Glomerular visceral epithelial cell (primary cell): ENCODE data around the gene ZMAT3.
A peak's percentile ranks its signal among the peaks of the same experiment; 100 is the strongest.
"Not testable (repeated sequence)": the region's sequence is repeated elsewhere in the genome, so short reads cannot be mapped to it uniquely, and the experiment has no call there.

Experiments
- DNase-seq: peaks from one replicate; pipeline ENCODE4 v3.0.0-alpha.2; 2016; ENCODE audit errors: extremely low spot score

The ZMAT3 gene

GRCh38 chr3:179068779-179069530 lies 2.7 kb downstream of the ZMAT3 start:
- DNase-seq: peak; percentile 18

GRCh38 chr3:179067839-179068238 lies 3.8 kb downstream of the ZMAT3 start:
- no peak for DNase-seq

- no peak for DNase-seq
Observed at GRCh38 chr3:179067291-179067690, 4.3 kb downstream of the ZMAT3 start.

- DNase-seq: no peak
Observed at GRCh38 chr3:179063945-179064560, 7.6 kb downstream of the ZMAT3 start.

DNA sequence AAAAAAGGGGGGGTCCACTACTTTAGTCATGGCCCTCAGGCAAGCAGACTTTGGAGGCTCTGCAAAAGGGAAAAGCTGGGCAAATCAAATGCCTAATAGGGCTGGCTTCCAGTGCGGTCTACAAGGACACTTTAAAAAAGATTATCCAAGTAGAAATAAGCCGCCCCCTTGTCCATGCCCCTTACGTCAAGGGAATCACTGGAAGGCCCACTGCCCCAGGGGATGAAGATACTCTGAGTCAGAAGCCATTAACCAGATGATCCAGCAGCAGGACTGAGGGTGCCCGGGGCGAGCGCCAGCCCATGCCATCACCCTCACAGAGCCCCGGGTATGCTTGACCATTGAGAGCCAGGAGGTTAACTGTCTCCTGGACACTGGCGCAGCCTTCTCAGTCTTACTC lies 15.3 kb downstream of the ZMAT3 start:
- DNase-seq: no peak

DNA sequence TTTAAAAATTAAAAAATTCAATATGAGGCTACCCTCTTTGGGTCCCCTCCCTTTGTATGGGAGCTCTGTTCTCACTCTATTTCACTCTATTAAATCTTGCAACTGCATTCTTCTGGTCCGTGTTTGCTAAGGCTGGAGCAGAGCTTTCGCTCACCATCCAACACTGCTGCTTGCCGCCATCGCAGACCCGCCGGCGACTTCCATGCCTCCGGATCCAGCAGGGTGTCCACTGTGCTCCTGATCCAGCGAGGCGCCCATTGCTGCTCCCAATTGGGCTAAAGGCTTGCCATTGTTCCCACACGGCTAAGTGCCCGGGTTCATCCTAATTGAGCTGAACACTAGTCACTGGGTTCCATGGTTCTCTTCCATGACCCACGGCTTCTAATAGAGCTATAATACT lies 17.0 kb downstream of the ZMAT3 start:
- DNase-seq: not testable (repeated sequence)

- DNase-seq: peak; percentile 37
Observed at GRCh38 chr3:179046497-179047353, 24.9 kb downstream of the ZMAT3 start.

DNA sequence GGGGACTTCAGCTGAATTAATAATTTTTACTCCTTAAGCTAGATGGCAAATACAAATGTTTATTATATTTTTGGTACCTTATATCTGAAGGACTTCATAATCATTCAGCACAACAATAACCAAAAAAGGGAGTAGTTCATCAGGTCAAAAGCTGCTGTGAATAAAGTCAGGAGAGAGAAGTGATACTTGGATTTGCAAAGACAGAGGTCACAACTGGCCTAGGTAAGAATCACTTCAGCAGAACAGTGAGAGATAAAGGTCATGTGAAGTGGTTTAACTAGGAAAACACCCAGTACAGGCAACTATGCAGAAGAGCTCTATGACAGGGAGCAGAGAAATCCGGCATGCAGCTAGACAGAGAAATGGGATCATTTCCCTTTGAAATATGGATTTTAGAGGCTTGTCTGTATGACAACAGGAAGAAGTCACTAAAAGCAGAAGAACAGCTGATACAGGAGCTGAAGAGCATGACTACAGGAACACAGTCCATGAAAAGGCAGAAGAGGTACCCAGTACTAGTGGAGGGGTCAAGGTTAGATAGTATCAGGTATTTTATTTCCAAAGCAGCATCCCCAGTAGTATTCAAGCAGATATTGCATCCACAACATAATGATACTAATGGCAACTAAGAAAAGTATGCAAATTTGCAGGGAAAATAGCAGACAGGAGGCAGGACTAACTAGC lies 25.7 kb downstream of the ZMAT3 start:
- no peak for DNase-seq

- DNase-seq: not testable (repeated sequence)
Observed at GRCh38 chr3:179038899-179039251, 32.7 kb downstream of the ZMAT3 start.

DNA sequence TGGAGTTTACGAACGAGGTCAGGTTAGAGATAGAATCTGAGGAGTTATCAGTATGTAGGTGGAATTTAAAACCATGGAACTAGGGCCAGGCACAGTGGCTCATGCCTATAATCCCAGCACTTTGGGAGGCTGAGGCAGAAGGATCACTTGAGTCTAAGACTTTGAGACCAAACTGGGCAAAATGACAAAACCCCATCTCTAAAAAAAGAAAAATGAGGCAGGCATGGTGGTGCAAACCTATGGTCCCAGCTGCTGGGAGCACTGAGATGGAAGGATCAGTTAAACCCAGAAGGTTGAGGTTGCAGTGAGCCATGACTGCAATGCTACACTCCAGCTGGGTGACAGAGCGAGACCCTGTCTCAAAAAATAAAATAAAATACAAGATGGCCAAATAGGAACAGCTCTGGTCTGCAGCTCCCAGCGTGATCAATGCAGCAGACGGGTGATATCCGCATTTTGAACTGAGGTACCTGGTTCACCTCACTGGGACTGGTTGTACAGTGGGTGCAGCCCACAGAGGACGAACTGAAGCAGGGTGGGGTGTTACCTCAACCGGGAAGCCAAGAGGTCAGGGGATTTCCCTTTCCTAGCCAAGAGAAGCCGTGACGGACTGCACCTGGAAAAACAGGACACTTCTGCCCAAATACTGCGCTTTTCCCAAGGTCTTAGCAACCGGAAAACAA lies 33.3 kb downstream of the ZMAT3 start:
- DNase-seq: peak; percentile 36

- peak; percentile 85 for DNase-seq
Observed at GRCh38 chr3:179037351-179037750, 34.3 kb downstream of the ZMAT3 start.

GRCh38 chr3:179036626-179037300 lies 34.8 kb downstream of the ZMAT3 start:
- DNase-seq: no peak

DNA sequence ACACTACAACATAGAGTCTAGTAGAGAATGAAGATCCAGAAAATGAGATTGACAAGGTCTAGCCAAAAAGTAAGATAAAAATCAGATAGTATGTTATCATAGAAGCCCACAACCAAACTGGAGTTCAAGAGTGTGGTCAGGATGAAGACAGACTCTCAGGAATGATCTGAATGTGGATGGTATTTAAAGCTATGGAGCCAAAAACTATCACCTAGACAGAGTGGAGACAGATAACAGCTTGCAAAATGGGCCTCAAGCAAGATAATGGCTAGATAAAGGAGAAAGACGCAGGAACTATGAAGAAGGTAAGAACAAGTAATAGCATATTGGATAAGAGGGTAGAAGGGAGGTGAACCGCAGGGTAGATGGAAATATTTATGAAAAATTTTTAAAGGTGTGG lies 35.4 kb downstream of the ZMAT3 start:
- DNase-seq: no peak

DNA sequence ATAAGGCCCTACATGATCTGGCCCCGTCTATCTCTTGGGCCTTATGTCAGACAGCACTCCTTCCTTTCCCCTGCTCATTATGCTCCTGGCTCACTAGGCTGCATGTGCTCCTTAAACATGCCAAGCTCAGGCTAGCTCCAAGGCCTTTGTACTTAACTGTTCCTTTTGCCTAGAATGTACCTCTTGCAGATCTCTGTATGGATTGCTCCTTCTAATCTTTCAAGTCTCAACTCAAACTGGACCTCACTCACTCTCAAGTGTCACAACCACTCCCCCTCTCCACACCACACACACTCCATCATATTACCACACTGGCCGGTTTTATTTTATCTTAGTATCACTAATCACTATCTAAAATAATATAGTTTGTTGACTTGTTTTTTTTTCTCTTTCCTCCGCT lies 36.4 kb downstream of the ZMAT3 start:
- DNase-seq: no peak

- DNase-seq: not testable (repeated sequence)
Observed at GRCh38 chr3:179033304-179033657, 38.3 kb downstream of the ZMAT3 start.

- DNase-seq: not testable (repeated sequence)
Observed at GRCh38 chr3:179032454-179033303, 38.9 kb downstream of the ZMAT3 start.

DNA sequence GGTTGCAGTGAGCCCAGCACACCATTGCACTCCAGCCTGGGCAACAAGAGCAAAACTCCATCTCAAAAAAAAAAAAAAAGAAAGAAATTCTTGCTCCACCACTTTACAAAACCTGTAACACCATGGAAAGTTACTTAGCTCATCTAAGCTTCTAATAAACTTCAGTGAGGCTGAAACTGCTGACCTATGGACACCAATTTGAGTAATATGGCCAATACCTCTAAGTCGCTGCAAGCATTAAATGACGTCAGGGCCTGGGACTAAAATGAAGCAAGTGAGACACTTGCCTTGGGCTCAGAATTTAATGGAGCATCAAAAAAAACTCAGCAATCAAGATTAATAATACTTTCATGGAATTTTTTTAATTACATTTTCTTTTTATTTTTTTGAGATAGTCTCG lies 42.5 kb downstream of the ZMAT3 start:
- no peak for DNase-seq

- no peak for DNase-seq
Observed at GRCh38 chr3:179028408-179028807, 43.2 kb downstream of the ZMAT3 start.

DNA sequence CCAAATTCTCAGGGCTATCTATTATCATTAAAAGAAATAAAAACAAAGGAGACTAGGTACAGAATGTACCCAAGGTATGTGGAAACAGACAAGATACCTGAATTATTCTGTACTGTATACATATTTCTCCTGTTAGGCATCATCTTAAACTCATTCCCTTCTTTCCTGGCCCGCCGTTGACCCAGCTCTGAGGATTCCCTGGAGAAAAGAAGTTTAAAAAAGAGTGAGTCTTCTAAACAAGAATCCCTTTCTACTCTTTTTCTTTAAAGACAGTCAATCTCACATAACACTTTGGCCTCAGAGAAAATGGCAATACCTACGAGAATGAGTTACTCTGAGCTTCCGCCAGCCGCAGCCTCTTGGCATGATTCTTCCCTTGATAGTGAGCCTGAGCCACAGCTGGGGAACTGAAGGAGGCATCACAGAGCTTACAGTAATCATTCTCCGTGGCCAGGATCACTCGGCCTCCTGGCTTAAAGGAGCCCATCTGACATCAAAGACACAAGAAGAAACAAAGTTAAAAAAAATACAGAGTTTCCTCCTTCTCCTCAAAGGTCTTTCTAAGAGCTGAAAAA lies 44.2 kb downstream of the ZMAT3 start:
- DNase-seq: no peak

DNA sequence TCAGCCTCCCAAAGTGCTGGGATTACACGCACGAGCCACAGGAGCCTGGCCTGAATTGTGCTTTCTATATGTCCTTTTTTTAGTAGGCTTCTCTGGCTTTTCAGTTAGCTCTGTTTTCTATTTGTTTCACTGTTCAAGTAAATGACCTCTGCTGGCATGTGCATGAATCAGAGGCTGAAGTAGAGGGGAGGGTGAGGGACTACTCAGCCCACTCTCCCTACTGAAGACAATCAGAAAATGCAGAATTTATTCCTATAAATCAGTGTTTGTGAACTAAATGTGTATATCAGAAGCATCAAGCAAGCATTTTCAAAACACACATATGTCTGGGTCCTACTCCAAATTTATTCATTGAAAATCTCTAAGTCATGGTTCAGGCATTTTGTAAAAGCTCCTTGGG lies 45.0 kb downstream of the ZMAT3 start:
- no peak for DNase-seq
